Spinal cord (tissue), 10 donors: ENCODE results near the gene RABGEF1. TPM values are rescaled to one million over a fixed set of nuclear protein-coding genes. Genes with fewer than 3 reads are reported as not detected.
"Not testable (repeated sequence)": the region's sequence is repeated elsewhere in the genome, so short reads cannot be mapped to it uniquely, and the experiment has no call there.

Source experiments
- DNase-seq, 6 donors: peaks; one replicate each; pipeline versions ENCODE4 v3.0.0 to v3.0.0-alpha.2; 2013 to 2015; ENCODE audit warnings: low spot score in 6 of 6, low read depth in 4 of 6
- H3K27ac ChIP-seq: one replicate; pipeline ENCODE4 v1.5.1; 2013; ENCODE audit warnings: low read depth, low read length, control low read depth
- H3K27me3 ChIP-seq: one replicate; pipeline ENCODE4 v1.6.1; 2013; ENCODE audit warnings: low read length; ENCODE audit not compliant: control insufficient read depth, insufficient read depth
- H3K36me3 ChIP-seq: one replicate; pipeline ENCODE4 v1.6.1; 2013; ENCODE audit warnings: low read length; ENCODE audit not compliant: control insufficient read depth, insufficient read depth
- H3K4me1 ChIP-seq: one replicate; pipeline ENCODE4 v1.6.1; 2013; ENCODE audit warnings: low read length; ENCODE audit not compliant: control insufficient read depth, insufficient read depth
- H3K4me3 ChIP-seq: one replicate; pipeline ENCODE4 v1.5.1; 2013; ENCODE audit warnings: low read depth, low read length, control low read depth
- H3K9me3 ChIP-seq: one replicate; pipeline ENCODE4 v1.6.1; 2013; ENCODE audit warnings: low read length; ENCODE audit not compliant: control insufficient read depth, insufficient read depth
- WGBS: methylation state at CpG from one replicate; pipeline ENCODE4 v1.1.5; 2013; ENCODE audit warnings: missing lambda C conversion rate; ENCODE audit not compliant: insufficient coverage; 5-methylcytosine and 5-hydroxymethylcytosine counted together
- polyA plus RNA-seq, 2 donors: library from polyadenylated mRNA; unstranded; fragments of 120-200 nt; gene quantifications; one replicate each; pipeline ENCODE4 v1.2.1, GENCODE V29; 2013; ENCODE audit not compliant: insufficient read length in 2 of 2
- small RNA-seq: library from RNA; depleted of rRNA; stranded (forward); fragments of <200 nt; gene quantifications from one replicate; pipeline ENCODE3, GENCODE V24; 2014; ENCODE audit warnings: low replicate concordance
- total RNA-seq, 2 donors: library from RNA; depleted of rRNA in 1 of 2; stranded (reverse); fragments of 120-200 nt in 1 of 2; fragments of >200 nt in 1 of 2; gene quantifications; one replicate each; pipeline versions ENCODE4 v1.2.3 to v1.2.4, GENCODE V29; 2013 to 2014
- donor health status: healthy.

Gene RABGEF1
- total and polyA plus RNA-seq, 4 donors = 29.6 to 42.5 (median 38.0) TPM

DNA sequence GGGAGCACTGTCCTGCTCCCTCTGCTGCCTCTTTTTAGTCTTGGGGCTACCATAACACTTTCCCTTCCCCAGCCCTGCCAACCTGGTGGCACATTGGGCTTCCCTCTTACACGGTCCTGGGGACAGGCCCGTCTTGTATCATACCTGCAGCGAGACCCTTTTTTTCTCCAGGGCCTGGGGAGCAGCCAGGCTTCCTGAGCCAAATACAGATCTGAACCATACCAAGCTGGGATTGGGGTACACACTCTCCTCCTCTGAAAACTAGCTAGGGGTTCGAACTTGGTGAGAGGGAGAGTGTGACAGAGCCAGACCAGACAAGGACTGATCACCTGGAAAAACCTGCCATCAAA, 105.5 kb downstream of the RABGEF1 start:
- H3K36me3 ChIP-seq, H3K27me3 ChIP-seq, DNase-seq, H3K4me3 ChIP-seq, H3K9me3 ChIP-seq, H3K27ac ChIP-seq: not testable (repeated sequence)
- H3K4me1 ChIP-seq = peaks cover 21% of the 10 kb centered on the region
- 67% methylated on average over 1 of the region's 4 CpGs for WGBS

DNA sequence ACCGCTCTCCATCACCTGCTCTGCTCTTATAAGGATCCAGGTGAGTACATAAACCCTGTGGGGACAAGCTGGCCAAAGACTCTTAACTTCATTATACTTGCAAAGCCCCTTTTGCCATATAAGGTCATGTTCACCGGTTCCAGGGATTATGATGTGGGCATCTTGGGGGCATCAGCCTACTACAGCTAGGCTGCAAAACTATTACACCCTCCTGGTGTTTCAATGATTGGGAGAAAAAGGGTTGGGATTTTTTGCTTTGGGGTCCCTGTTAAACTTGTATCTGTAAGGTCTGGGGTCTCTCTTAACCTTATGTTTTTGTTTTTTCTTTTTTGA, 107.0 kb downstream of the RABGEF1 start:
- not testable (repeated sequence) for H3K27me3 ChIP-seq, H3K36me3 ChIP-seq, H3K9me3 ChIP-seq, H3K27ac ChIP-seq, DNase-seq, H3K4me3 ChIP-seq
- no CpG with 5 or more reads among the region's 2 CpGs for WGBS
- H3K4me1 ChIP-seq = peaks cover 21% of the 10 kb centered on the region

DNA sequence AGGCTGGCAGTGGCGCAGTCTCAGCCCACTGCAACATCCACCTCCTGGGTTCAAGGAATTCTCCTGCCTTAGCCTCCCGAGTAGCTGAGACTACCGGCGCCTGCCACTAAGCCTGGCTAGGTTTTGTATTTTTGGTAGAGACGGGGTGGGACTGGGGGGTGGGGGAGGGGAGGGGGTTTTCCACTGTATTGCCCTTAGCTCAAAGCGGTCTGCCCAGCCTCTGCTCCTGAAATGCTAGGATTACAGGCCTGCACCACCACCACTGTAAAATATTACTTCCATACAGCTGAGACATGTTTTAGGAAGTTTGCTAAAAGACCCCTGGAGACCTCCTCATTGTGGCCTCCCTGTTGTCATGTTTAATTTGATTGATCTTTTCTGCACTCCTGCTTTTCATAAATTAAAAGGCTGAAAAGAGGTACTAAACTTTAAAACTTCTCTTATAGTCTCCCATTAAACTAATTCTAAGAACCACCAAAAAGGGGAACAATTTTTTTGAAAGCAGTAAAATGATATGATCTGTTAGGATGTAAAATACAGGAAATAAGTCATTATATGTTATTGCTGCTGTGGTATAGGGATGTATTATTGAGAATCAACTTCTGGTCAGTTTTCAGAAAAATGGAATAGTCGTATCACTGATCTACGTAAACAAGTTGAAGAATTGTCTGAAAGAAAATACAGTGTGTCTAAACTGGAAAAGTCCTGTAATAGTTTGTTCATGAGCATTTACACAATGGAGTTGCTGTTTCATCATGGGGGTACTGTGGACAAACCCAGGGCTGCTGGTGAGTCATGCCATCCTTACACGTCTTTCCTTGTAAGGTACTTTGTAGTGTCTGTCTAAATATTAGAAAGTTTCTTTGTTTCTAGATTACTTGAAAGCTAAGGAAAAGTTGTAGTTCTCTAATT, 107.6 kb downstream of the RABGEF1 start:
- Histone ChIP-seq H3K27me3 (no peaks in the 10 kb centered on the region), H3K36me3 (no peaks in the 10 kb centered on the region)
- 100% methylated on average over 2 of the region's 9 CpGs for WGBS

DNA sequence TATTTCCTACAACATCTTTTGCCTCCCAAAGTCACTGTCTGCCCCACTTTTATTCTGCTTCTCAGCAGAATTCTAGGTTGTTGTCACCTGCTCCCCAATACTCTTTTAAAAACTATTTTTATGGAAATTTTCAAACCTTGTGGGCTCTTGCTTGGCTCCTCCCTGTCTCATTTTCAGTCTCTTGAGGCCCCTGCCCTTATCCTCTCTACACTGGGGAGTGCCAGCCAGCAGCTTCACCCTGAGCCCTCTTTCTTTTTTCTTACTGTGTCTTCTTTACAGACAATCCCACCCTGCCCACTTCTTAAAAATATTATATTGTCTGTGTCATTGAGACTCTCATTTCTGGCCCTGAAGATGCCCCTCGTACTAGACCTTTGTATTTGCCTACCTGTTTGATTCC, 118.8 kb downstream of the RABGEF1 start:
- no peaks in the 10 kb centered on the region for H3K27me3 ChIP-seq
- DNase-seq = no peak
- WGBS = 78% methylated on average over 1 of the region's 1 CpG
- no peak overlapping the region for H3K27ac ChIP-seq
- peaks cover 9% of the 10 kb centered on the region for H3K36me3 ChIP-seq
- H3K4me1 ChIP-seq = no peaks in the 10 kb centered on the region
- H3K4me3 ChIP-seq = no peak overlapping the region
- H3K9me3 ChIP-seq = no peaks in the 10 kb centered on the region

More for the DNA sequence above, 107.6 kb downstream of the RABGEF1 start:
- Histone ChIP-seq H3K27ac (no peak overlapping the region), H3K9me3 (no peaks in the 10 kb centered on the region), H3K4me3 (no peak overlapping the region), H3K4me1 (peaks cover 21% of the 10 kb centered on the region)
- DNase-seq = no peak

DNA sequence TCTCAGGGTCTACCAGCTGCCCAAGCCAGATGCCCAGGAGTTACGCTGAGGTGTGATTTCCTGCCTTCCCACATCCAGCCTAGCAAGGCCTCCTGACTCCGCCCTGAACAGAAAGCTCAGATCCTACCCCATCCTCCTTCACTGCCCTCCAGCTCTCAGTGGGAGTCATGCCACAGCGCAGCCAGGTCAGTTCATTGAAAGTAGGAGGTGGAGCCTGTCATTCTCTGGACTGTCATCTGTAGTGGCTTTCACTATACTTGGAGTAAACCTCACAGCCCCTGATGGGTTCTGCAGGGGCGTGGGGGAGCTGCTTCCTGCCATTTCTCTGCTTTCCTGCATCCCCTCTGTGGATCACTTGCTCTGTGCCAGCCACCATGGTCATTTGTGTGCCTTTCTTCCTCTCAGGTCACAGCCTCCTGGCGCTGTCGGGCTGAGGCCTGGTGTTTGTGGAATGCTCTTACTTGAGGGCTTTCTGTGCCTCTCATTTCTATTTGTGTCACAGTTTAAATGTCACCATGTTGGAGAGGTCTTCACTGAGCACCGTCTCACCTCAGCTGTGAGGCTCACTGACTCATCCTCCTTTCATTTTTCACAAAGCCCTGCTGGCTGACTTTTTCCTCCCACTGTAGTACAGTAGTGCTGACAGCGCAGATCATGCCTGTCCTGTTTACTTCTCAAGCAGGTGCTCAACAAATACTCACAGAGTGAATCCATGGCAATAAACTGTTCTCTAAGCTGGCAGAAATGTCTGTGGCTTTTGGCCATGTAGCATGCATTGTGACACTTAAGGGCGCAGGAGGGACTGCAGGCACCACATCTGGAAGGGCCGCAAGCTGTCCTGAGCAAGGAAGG, 119.5 kb downstream of the RABGEF1 start:
- H3K27me3 ChIP-seq = no peaks in the 10 kb centered on the region
- H3K4me3 ChIP-seq = no peak overlapping the region
- H3K9me3 ChIP-seq = no peaks in the 10 kb centered on the region
- H3K36me3 ChIP-seq = peaks cover 9% of the 10 kb centered on the region
- 80% methylated on average over 9 of the region's 10 CpGs for WGBS
- no peak for DNase-seq
- H3K4me1 ChIP-seq = no peaks in the 10 kb centered on the region
- no peak overlapping the region for H3K27ac ChIP-seq

DNA sequence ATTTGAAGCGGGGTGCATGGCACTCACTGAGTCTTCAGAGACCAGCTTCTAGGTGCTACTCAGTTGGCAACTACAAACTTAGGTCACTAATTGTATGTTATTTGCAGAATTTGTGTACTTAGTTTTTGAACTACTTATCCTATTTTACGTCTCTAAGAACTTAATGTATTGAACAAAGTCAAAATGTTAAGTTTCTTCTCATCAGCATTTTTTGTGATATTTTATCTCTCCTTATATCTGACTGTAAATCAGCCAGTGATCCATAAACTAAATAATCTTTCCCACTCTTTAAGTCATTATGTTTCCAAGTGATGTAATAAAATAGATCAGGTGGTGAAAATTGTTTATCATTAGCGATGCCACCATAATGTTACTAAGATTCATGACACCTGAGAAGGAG, 120.2 kb downstream of the RABGEF1 start:
- no CpG with 5 or more reads among the region's 3 CpGs for WGBS
- peaks cover 9% of the 10 kb centered on the region for H3K36me3 ChIP-seq
- no peaks in the 10 kb centered on the region for H3K9me3 ChIP-seq
- no peak overlapping the region for H3K27ac ChIP-seq
- no peak overlapping the region for H3K4me3 ChIP-seq
- H3K4me1 ChIP-seq = no peaks in the 10 kb centered on the region
- no peaks in the 10 kb centered on the region for H3K27me3 ChIP-seq
- DNase-seq = no peak

Small RNA genes within 50 kb of the gene (small RNA-seq; reads per million reads assigned to genes)
- gene AC027644.2 = not detected

Other genes starting within 250 kb of the RABGEF1 start
- 10 to 100 TPM; 21.7 to 30.7 TPM for gene KCTD7, start 111.9 kb upstream of the RABGEF1 start, total RNA-seq
- gene KCTD7, start 111.9 kb upstream of the RABGEF1 start, polyA plus RNA-seq = 10 to 100 TPM; 46.7 to 52.7 TPM
- 100 to 1,000 TPM in 1 of 2 donors, 10 to 100 TPM in 1; 80.6 to 101 TPM for gene TMEM248, start 180.5 kb downstream of the RABGEF1 start, total RNA-seq
- gene TMEM248, start 180.5 kb downstream of the RABGEF1 start, polyA plus RNA-seq = 10 to 100 TPM; 68.2 to 71.8 TPM